Hematopoietic multipotent progenitor cell treated with erythropoietin and hydrocortisone succinate and interleukin-3 and kit ligand, for 15 days (in vitro differentiated cells): ENCODE results near the gene TP53I3.
A peak's percentile ranks its signal among the peaks of the same experiment; 100 is the strongest.
"Not testable (repeated sequence)": the region's sequence is repeated elsewhere in the genome, so short reads cannot be mapped to it uniquely, and the experiment has no call there.

Experiments
- DNase-seq: peaks from one replicate; pipeline ENCODE4 v3.0.0-alpha.2; 2015; ENCODE audit warnings: low spot score

Gene TP53I3

DNA sequence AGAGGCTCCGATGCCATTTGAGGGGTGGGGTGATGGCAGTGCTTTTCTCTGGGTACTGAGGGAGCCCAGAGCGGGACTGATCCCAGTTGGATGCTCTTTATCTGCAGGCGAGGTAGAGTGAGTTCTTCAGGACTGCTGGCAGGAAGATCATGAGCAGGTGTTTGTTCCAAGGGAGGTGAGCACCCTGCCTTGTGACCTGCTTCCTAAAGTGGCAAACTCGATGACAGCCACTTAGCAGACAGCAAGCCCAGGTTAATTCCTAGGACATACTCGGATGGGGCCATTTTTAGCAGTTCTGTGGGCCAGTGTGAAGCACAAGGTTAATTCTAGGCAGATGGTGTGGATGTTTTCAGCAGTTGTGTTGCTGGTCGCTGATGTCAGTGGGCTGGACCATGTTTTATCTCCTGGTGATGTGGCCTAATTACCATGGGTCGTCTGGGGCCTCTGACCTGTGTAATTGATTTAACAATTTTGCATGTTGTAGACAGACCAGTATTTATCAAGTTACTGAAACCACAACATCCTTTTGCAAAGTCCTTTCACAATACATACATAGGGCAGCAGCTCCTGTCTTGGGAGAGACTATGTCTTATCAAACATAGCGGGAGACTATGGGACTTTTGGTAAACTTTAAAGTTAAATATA is 30.1 kb downstream of the TP53I3 start:
- DNase-seq, result no peak

DNA sequence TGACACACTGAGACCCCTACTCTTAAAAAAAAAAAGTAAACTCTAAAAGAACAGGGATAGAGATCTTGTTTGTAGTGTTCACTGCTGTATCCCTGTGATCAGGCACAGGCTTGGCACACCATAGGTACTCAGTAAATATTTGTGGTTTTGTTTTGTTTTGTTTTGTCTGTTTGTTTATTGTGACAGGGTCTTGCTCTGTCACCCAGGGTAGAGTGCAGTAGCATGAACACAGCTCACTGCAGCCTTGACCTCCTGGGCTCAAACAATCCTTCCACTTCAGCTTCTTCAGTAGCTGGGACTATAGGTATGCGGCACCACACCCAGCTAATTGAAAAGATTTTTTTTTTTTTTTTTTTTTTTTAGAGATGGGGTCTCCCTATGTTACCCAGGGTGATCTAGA is 31.7 kb downstream of the TP53I3 start:
- DNase-seq, result no peak

GRCh38 chr2:24051833-24052232 is 32.8 kb downstream of the TP53I3 start:
- no peak for DNase-seq

DNA sequence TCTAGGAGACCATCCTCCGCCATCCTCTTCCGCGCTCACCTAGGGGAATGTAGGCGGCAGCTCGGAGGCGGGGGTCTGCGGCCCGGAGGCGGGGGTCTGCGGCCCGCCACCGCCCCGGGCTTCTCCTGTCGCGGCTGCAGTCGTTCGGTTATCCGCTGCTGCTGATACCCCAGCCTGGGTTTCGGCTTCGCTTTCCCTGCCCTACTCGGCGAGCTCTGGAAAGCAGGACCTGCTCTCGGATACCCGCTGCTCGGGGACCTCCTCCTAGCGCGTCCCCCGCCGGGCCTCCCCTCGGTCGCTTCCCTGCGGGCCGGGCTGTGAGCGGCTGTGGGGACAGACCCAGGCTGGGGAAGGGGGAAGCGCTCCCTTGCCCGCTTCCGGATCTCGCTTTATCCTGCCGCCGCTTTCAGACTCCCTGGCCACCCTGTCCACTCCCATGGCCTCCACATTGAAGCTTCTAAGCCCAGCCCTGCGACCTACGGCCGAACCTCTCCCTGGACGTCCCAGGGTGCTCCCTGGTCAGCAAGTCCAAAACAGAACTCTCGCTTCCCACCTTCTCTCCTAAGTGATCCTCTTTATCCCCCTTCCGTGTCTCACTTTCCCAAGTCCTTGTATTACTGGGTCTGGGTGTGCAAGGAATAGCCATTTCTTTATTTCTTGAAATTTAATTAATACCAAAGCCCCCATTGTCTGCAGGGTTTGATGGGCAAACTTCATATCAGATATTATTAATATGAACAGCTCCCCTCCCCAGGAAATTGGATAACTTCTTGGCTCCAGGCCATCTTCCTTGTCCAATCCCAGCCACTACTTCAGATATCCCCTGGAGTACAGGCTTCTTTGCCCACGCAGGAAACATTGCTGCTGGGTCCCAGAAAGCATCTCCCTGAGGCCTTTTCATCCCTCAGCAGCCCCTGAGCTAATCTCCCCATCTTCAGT is 34.3 kb downstream of the TP53I3 start:
- DNase-seq, result no peak

DNA sequence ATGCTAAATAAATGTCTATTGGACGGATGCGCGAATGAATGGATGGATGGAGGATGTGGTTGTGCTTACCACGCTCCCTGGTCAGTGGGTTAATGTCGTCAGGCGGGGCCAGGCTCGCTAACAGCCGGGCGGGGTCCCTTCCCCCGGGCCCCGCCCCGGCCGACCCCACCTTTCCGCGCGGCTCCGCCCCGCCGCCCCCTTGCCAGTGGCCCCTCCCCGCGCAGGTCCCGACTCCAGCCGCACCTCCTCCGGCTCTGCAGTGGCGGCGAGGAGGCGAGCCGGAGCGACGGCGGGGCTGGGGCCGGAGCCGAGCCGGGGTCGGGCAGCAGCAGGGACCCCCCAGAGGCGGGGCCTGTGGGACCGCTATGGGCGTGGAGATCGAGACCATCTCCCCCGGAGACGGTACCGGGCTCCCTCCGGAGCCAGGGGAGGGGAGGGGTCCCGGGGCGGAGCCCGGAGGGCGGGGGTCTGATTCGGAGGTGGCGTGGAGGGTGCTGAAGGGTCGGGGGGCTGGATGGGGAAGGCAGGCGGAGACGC is 35.1 kb downstream of the TP53I3 start, which contains the start of gene FKBP1B:
Gene FKBP1B (plus strand): TSS at position 257 of the 537 bp plus-strand sequence. CDS start 109 bp downstream, at position 366.
- no peak for DNase-seq

DNA sequence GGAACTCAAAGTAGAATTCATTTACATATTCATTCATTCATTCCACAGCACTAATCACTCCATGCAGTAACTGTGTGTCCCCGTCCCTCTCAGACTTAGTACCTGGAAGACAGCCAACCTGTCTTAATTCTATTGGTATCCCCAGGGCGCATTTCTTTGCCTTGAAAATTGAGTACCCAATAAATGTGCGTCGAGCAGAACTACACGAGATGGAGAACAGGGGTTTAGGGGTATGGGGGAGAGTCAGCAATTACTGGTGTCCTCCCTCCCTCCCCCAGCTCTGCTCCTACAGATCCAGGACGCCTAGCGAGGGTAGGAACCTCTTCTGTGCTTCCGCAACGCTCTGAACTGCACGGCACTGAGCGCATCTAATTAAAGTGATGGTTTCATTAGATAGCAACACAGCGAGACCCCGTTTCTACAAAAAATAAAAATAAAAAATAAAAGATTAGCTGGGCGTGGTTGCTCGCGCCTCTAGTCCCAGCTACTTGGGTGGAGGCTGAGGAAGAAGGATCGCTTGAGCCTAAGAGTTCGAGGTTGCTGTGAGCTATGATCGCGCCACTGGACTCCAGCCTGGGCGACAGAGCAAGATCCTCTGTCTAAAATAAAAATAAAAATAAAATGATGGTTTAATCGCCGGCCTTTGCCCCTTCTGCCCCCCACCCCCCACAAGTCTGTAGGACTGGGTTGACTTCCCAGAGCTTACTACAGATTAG is 35.7 kb downstream of the TP53I3 start:
- DNase-seq, result peak; percentile 31

- no peak for DNase-seq
Observed at GRCh38 chr2:24047703-24048033, 37.0 kb downstream of the TP53I3 start.

GRCh38 chr2:24046930-24047702 is 37.5 kb downstream of the TP53I3 start, which contains the start of gene WDCP:
TSS of gene WDCP (minus strand) at chr2:24047391. CDS start at chr2:24039494, 7,897 bp downstream.
- DNase-seq, result peak; percentile 94

GRCh38 chr2:24046599-24046929 is 38.1 kb downstream of the TP53I3 start:
- no peak for DNase-seq

DNA sequence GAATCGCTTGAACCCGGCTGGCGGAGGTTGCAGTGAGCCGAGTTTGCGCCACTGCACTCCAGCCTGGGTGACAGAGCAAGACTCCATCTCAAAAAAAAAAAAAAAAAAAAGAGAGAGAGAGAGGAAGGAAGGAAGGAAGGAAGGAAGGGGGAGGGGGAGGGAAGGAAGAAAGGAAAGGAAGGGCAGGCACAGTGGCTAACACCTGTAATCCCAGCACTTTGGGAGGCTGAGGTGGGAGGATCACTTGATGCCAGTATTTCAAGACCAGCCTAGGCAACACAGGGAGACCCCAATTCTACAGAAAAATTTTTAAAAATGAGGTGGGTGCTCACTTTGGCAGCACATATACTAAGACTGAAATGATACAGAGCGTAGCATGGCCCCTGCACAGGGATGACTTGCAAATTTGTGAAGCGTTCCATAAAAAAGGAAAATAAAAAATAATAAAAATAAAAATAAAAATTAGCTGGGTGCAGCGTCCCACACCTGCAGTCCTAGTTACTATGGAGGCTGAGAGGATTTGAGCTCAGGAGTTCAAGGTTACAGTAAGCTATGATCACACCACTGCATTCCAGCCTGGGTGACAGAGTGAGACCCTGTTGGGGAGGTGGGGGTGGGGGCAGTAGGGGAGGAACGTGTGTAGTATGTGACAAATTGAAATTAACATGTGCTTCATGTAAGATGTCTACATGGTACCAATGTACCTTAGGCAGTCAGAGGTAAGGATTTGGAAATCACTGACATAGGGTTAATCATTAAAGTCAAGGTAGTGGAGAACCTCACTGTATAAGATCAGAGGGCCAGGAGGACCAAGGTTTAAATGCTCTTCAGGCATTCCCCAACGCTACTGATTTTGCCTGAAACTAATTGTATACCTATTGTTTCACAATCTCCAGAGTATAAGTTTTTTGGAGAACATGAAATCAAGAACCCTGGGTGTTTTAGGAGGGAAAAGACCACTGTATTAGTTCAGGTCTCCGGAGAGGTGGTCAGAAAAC is 38.8 kb downstream of the TP53I3 start:
- no peak for DNase-seq

DNA sequence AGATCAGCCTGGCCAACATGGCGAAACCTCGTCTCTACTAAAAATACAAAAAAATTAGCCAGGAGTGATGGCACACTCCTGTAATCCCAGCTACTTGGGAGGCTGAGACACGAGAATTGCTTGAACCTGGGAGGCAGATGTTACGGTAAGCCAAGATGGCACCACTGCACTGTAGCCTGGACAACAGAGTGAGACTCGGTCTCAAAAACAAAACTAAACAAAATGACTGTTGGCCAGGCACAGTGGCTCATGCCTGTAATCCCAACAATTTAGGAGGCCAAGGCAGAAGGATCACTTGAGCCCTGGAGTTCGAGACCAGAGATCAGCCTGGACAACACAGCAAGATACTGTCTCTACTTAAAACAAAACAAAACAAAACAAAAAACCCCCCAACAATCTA is 41.5 kb downstream of the TP53I3 start:
- DNase-seq, result not testable (repeated sequence)

GRCh38 chr2:24040511-24040910 is 44.1 kb downstream of the TP53I3 start:
- DNase-seq, result no peak

GRCh38 chr2:24038786-24039499 is 45.7 kb downstream of the TP53I3 start:
- no peak for DNase-seq
